HG02938 (cell line): ENCODE data around the gene UBIAD1.

Experiments
- ATAC-seq: cut with Tn5 transposase; IDR thresholded peaks from one replicate; pipeline ENCODE4 v1.9.1; 2021; ENCODE audit warnings: mild to moderate bottlenecking, moderate library complexity; ENCODE audit not compliant: unreplicated experiment

Gene UBIAD1

DNA sequence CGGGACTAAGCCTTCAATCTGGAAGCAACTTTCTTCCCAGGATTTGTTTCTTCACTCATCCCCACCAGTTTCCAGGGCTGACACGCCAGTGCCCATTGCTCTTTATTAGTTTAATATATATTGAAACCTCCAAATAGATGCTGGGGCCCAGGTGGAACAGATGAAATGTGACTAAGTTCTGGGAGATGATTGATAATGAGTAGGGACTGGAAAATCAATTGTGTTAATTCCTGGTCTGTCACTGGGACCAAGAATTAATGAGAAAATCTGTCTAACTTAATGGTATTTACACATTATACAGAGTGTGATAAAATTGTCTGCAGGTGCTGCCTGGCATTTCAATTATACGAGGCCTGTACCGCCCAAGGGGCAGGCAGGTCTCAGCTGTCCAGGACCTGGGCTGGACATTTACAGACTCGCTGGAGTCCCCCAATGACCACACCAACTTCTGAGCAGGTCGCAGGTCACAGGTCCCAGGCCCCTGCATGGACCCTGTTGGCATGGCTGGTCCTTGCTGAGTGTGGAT is 35.8 kb downstream of the UBIAD1 start:
- no peak for ATAC-seq

DNA sequence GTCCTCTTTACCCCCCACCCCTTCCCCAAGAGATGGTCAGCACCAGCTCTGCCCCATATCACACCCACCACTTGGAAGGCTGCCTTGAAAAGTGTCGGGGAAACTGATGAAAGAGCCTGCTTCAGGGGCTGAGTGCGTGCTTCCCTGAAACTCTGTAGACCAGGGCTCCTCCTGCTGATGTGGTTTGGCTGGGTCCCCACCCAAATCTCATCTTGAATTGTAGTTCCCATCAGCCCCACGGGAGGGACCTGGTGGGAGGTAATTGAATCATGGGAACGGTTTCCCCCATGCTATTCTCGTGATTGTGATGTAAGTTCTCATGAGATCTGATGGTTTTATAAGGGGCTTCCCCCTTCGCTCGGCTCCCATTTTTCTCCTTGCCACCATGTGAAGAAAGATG is 36.4 kb downstream of the UBIAD1 start:
- ATAC-seq = no peak

DNA sequence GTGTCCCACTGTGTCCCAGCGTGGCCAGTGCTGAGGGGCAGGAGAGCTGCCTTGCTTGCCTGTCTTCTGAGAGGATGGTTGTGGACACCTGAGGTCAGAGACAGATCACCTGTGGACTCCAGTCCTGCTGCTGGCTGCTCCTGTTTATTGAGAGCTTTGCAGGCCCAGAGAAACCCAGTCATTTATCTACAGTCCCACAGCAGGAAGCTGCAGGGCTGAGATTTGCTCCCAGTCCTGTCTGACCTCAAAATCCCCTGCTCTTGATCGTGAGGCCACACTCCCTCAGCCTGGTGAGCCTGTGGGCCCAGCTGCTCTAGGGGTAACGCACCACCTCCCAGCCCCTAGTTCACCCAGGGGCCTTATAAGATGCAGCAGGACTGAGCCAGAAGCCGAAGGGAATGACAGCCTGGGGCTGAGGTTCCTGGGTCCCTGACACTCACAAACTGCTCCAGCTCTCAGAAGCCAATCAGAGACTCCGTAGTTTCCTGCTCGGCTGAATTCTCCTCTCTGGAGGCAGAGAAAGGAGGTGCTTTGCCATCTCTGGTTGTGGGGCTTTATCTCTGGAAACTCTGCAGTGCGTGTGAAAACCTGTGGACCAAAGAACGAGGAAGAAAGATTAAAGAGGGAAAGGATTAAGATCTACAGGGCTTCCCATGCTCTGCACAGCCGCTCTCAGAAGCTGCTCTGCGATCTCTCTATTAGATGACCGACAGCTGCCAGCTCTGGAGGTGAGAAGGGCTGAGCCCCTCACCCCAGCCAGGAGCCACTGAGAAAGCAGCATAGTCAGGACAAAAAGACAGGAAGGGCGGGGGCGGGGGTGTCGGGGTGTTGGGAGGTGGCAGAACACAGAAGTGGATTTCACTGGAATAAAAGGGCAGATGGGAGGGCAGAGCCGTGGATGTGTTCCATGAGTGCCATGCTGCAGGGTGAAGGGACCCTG is 39.1 kb downstream of the UBIAD1 start:
- no peak for ATAC-seq

- no peak for ATAC-seq
Measured at GRCh38 chr1:11314959-11315358, 42.0 kb downstream of the UBIAD1 start.

- ATAC-seq = no peak
Measured at GRCh38 chr1:11316701-11317100, 43.7 kb downstream of the UBIAD1 start.

- ATAC-seq = no peak
Measured at GRCh38 chr1:11318982-11319381, 46.0 kb downstream of the UBIAD1 start.

GRCh38 chr1:11320153-11320936 is 47.3 kb downstream of the UBIAD1 start:
- no peak for ATAC-seq

DNA sequence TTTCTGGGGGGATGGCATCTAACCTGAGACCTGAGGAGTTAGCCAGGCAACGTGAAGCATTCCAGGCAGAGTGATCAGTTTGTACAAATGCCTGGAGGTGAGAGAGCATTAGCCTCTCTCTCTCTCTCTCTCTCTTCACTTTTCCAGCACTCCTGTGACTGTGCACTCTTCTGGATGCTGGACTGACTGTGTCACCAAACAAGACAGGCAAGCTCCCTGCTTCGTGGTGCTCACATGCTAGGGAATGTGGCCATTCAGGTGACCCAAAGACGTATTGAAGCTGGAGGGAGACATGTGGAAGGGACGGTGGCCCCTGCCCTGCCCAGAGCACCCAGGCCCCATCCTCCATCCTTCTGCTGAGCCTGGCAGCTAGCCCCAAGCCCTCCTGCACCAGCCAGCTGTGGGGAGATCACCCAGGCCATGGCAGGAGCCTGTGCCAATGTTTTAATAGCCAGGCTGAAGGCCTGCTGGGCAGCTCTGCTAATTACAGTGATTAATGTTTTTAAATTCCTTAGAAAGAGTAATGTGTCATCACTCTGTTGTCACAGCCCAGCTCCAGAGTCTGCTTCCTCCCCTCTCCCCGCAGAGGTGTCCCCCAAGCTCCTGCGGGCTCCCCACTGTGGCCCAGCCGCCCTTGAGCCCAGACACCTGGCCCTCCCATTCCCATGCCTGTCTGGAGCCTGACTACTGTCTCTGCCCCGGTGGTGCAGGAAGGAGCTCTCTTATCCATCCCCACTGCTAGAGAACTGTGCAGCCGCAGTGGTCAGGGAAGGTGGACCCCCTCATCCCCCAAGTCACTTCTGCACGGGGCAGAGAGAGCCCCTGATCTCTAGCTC is 48.9 kb downstream of the UBIAD1 start:
- no peak for ATAC-seq

DNA sequence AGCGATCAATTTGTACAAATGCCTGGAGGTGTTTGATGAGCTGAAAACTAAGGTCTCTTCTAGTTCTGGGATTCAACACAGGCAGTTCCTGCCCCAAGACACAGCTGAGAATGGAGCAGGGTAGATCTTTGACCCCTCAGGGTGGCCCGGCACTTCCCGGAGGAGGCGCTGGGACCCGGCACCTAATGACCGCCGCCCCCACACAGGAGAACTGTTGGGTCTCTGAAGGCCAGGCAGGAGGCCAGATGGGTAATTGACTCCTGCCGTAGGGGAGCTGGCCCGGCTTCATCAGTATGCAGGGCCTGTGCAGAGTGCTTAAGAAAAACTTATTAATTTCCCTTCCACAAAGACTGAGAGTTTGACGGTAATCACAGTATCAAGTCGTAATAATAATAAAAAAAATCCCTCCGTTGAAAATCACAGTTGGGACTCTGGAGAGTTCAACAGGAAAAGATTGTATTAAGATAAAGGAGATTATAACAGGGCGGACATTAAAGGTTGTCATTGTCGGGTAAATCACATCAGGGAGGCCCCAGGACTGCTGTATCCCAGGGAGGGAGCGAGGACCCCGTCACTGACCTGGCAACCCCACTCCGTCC is 51.7 kb downstream of the UBIAD1 start:
- no peak for ATAC-seq

DNA sequence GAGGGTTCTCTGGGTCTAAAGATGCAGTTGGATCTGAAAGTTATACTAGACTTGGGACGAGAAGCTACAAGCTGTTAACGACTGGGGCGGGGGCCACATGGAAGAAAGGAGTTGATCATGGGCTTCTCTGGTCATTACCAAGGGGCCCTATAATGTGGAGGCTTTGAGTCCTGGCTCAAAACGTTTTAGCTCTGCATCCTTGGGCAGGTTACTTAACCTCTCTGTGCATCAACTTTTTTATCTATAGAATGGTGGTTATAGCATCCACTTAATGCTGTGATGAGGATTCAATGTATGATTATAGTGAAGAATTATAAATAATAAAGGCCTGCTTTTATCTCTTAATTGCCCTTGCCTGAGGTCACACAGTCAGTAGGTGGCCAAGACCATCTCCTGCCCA is 53.1 kb downstream of the UBIAD1 start:
- ATAC-seq = no peak

DNA sequence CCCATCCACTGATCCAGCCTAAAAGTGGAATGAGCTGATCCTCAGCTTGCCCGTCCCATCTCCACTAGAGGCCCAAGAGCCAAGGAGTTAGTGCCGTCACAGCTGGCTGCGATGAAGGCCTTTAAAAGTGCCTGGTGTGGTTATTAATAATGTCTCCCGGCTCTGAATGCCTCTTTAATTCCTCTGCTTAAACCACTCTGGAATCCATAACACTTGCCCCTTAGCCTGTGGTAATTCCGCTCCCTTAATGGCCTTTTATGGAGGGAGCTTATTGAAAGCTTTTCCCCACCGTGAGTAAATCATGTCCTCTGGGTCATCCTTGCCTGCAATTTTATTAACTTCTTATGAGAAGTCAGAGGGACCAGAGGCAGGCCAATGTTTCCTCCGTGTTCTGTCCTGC is 55.4 kb downstream of the UBIAD1 start:
- ATAC-seq = no peak

DNA sequence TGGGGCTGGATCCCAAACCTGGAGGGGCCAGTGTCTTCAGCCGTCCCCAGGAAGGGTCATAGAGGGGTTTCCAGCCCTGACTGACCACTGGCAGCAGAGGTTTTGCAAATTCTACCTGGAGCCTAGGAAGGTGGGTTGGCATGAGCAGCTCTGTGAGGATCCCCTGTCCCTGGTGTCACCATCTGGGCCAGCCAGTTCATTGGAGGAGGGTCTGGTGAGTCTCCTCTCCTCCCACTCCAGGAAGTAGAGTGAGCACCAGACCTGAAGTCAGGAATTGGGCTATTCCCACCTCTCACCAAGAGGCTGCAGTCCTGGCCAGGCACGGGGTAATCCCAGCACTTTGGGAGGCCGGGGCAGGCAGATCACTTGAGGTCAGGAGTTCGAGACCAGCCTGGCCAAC is 57.4 kb downstream of the UBIAD1 start:
- no peak for ATAC-seq

DNA sequence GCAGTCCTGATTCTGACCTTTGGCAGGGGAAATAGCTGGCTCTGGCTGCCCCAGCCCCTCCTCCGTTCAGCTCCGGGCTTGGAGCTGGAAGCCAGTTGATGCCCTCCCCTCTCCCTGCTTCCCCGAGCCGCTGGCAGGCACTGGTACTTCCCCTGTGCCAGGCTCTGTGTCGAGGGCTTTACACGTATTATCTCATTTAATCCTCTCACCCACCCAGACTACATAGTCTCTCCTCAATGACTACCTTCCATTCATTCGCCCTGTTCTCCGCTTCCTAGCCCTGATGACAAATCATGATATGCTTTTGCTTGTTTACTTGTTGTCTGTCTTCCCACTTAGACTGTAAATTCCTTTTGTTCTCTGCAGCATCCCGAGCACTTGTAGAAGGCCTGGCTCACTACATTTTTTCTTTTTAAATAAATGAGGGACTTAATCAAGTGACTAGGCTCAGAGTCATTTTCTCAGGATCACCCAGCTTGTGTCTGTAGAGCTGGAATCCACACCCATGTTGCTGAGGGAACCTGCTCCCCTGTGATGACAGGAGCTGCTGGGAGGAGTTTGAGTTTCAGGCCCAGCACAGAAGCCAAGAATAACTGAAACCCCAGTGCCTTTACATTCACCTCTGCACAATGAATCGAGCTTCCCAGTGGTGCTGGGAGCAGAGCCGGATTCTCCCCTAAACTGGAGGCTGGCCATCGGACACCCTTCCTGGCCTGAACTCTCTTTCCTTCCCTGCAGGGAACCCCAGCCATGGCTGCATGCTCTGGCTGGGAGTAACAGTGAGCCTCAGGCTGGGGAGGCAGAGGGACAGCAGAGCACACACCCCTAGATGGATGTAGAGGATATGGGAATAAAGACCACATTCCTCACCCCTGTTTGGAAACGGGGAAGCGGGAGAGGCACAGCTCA is 58.3 kb downstream of the UBIAD1 start:
- ATAC-seq = no peak

GRCh38 chr1:11331945-11332546 is 59.0 kb downstream of the UBIAD1 start:
- ATAC-seq = no peak

DNA sequence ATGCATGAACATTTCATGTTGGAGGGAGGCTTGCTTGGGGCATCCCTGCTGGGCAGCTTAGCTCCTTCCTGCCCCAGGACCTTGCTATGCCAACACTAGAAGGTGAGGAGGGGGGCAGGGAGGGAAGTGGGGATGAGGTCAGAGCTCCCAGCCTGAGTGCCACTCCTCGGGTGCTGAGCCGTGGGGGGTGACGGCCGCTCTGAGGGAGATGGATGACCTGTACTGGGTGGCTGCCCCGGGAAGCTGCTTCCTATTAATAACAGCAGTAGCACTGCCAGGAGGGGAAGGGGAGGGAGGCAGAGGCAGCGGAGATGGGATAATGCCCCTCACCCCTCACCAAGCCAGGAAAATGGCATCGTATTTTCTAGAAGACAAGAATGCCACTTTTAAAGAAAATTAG is 60.6 kb downstream of the UBIAD1 start:
- no peak for ATAC-seq

- no peak for ATAC-seq
Measured at GRCh38 chr1:11334261-11334804, 61.3 kb downstream of the UBIAD1 start.

GRCh38 chr1:11334821-11335220 is 61.8 kb downstream of the UBIAD1 start:
- no peak for ATAC-seq

GRCh38 chr1:11335417-11336056 is 62.5 kb downstream of the UBIAD1 start:
- peak; percentile 70 for ATAC-seq
